ENCODE measurements around the gene RAB3A.

Gene RAB3A

DNA sequence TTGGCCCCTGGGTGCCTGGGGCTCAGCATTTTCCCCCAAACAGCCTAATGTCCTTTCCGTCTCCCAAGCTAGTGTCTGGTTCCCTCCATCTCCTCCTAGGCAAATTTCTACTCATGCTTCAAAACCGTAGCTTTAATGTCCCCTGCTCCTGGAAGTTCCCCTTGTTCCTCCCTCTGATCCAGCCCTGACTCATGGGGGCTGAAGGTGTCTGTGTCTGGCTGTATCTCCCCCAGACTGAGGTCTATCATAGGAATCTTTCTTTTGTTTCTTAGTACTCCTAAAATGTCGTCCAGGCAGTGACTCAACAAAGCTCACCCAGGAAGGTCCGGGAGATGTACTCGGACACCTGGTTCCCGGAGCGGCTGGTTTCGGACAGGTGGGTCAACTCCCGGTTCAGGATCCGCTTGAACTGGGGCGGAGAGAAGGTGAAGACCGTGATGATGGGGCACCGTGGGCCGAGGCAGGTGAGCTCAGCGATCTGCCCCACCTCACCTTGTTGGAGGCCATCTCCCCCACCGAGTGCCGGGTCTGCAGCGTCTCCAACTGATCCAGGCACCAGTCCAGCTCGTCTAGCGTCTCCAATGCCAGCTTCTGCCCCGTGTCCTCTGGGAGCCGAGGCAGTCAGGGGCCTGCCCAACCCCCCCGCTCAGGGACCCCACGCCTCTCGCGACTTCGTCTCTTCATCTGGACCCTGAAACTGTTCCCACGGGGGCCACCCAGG lies 16.2 kb upstream of the RAB3A start:
- Histone ChIP-seq H3K27me3 (ENCODE audit: low read length) (no peaks in the 10 kb centered on the region), H2AFZ (ENCODE audit: low read depth, low read length, severe bottlenecking) (no peak overlapping the region), H4K20me1 (ENCODE audit: low read depth, low read length) (no peaks in the 10 kb centered on the region), H3K9me3 (ENCODE audit: insufficient read depth, low read length) (no peaks in the 10 kb centered on the region), H3K79me2 (ENCODE audit: insufficient read depth, low read length) (no peaks in the 10 kb centered on the region), H3K9ac (ENCODE audit: low read length) (no peak overlapping the region), H3K4me2 (ENCODE audit: low read depth, low read length, poor library complexity, severe bottlenecking) (no peak overlapping the region), H3K4me3 (ENCODE audit: insufficient read depth, low read length, poor library complexity, severe bottlenecking) (no peak overlapping the region), H3K36me3 (ENCODE audit: low read length) (no peaks in the 10 kb centered on the region), H3K27ac (ENCODE audit: low read depth, low read length) (no peak overlapping the region), H3F3A (ENCODE audit: insufficient read depth) (0 out of 2 replicates have a peak, but pooled peaks cover 6% of the 10 kb centered on the region), H3K9me2 (replicated peaks; ENCODE audit: insufficient read depth, low read length) (no peaks in the 10 kb centered on the region)
- TF ChIP-seq, protein P1, sequence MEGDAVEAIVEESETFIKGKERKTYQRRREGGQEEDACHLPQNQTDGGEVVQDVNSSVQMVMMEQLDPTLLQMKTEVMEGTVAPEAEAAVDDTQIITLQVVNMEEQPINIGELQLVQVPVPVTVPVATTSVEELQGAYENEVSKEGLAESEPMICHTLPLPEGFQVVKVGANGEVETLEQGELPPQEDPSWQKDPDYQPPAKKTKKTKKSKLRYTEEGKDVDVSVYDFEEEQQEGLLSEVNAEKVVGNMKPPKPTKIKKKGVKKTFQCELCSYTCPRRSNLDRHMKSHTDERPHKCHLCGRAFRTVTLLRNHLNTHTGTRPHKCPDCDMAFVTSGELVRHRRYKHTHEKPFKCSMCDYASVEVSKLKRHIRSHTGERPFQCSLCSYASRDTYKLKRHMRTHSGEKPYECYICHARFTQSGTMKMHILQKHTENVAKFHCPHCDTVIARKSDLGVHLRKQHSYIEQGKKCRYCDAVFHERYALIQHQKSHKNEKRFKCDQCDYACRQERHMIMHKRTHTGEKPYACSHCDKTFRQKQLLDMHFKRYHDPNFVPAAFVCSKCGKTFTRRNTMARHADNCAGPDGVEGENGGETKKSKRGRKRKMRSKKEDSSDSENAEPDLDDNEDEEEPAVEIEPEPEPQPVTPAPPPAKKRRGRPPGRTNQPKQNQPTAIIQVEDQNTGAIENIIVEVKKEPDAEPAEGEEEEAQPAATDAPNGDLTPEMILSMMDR (IDR thresholded peaks at IDR 0.05; ENCODE audit: insufficient read depth, low read length, poor library complexity, severe bottlenecking): no peak
- TF ChIP-seq EZH2phosphoT487 (conservative IDR thresholded peaks at IDR 0.05; ENCODE audit: low read length): no peak

DNA sequence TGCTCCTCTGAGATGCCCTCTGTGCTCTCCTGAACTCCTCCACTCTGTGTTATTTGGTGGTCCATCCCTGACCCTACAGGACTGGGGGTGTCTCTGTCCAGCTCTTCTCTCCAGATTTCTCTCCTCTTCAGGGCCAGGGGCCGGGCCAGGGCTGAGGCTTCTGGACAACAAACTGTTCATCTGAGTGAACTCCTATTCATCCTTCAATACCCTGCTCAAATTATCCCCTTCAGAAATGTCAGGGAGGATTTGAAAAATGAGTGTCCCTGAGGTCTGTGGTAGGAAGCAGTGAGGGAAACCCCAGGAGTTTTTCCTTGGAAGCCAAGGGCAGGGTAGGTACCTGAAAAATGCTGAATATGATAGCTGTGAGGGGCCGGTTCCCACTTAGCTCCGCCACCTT lies 14.8 kb upstream of the RAB3A start:
- Histone ChIP-seq H3K27me3 (ENCODE audit: low read length) (no peaks in the 10 kb centered on the region), H3K79me2 (ENCODE audit: insufficient read depth, low read length) (no peaks in the 10 kb centered on the region), H3K9ac (ENCODE audit: low read length) (no peak overlapping the region), H3K9me3 (ENCODE audit: insufficient read depth, low read length) (no peaks in the 10 kb centered on the region), H2AFZ (ENCODE audit: low read depth, low read length, severe bottlenecking) (no peak overlapping the region), H3K36me3 (ENCODE audit: low read length) (no peaks in the 10 kb centered on the region), H3K27ac (ENCODE audit: low read depth, low read length) (no peak overlapping the region), H4K20me1 (ENCODE audit: low read depth, low read length) (no peaks in the 10 kb centered on the region), H3F3A (ENCODE audit: insufficient read depth) (0 out of 2 replicates have a peak, but pooled peaks cover 6% of the 10 kb centered on the region), H3K4me3 (ENCODE audit: insufficient read depth, low read length, poor library complexity, severe bottlenecking) (no peak overlapping the region), H3K9me2 (replicated peaks; ENCODE audit: insufficient read depth, low read length) (no peaks in the 10 kb centered on the region), H3K4me2 (ENCODE audit: low read depth, low read length, poor library complexity, severe bottlenecking) (no peak overlapping the region)
- no peak for TF ChIP-seq EZH2phosphoT487 (conservative IDR thresholded peaks at IDR 0.05; ENCODE audit: low read length)
- TF ChIP-seq, protein P1 (IDR thresholded peaks at IDR 0.05; ENCODE audit: insufficient read depth, low read length, poor library complexity, severe bottlenecking): no peak

- no peak overlapping the region for H3K4me2 ChIP-seq (ENCODE audit: low read depth, low read length, poor library complexity, severe bottlenecking)
- H3K4me3 ChIP-seq (ENCODE audit: insufficient read depth, low read length, poor library complexity, severe bottlenecking): no peak overlapping the region
- no peaks in the 10 kb centered on the region for H3K9me3 ChIP-seq (ENCODE audit: insufficient read depth, low read length)
- no peak overlapping the region for H3K27ac ChIP-seq (ENCODE audit: low read depth, low read length)
- no peaks in the 10 kb centered on the region for H3K27me3 ChIP-seq (ENCODE audit: low read length)
- H2AFZ ChIP-seq (ENCODE audit: low read depth, low read length, severe bottlenecking): no peak overlapping the region
- H4K20me1 ChIP-seq (ENCODE audit: low read depth, low read length): no peaks in the 10 kb centered on the region
- TF ChIP-seq, protein P1 (IDR thresholded peaks at IDR 0.05; ENCODE audit: insufficient read depth, low read length, poor library complexity, severe bottlenecking): no peak
- TF ChIP-seq EZH2phosphoT487 (conservative IDR thresholded peaks at IDR 0.05; ENCODE audit: low read length): no peak
- no peaks in the 10 kb centered on the region for H3K36me3 ChIP-seq (ENCODE audit: low read length)
- H3F3A ChIP-seq (ENCODE audit: insufficient read depth): 0 out of 2 replicates have a peak, but pooled peaks cover 6% of the 10 kb centered on the region
- H3K9me2 ChIP-seq (replicated peaks; ENCODE audit: insufficient read depth, low read length): no peaks in the 10 kb centered on the region
- no peak overlapping the region for H3K9ac ChIP-seq (ENCODE audit: low read length)
- no peaks in the 10 kb centered on the region for H3K79me2 ChIP-seq (ENCODE audit: insufficient read depth, low read length)
Measured at GRCh38 chr19:18218159-18218558, 14.3 kb upstream of the RAB3A start.
